AG04450 (cell line): ENCODE results near the gene SHMT2. TPM values are rescaled to one million over a fixed set of nuclear protein-coding genes. Genes with fewer than 3 reads are reported as not detected.
"Not testable (repeated sequence)": the region's sequence is repeated elsewhere in the genome, so short reads cannot be mapped to it uniquely, and the experiment has no call there.

Experiments
- CTCF ChIA-PET: fragments of 300-600, 350-600 bp; formaldehyde crosslinking; extraction: SDS; loops from one replicate; lab custom pipeline; 2022; ENCODE audit warnings: antibody characterized with exemption, inconsistent platforms; lab: Charles Lee
- POLR2A ChIA-PET: fragments of 350-600 bp; formaldehyde crosslinking; extraction: SDS; loops from one replicate; lab custom pipeline; 2021; ENCODE audit warnings: antibody characterized with exemption, inconsistent platforms; lab: Yijun Ruan, JAX
- DNase-seq: peaks from one replicate; pipeline ENCODE4 v3.0.0-alpha.2; 2011; ENCODE audit warnings: low read depth, low spot score
- H3K27ac ChIP-seq: one replicate; pipeline ENCODE4 v1.5.1; 2012; ENCODE audit warnings: low read depth, low read length, control low read depth
- H3K27me3 ChIP-seq: one replicate; pipeline ENCODE4 v1.6.0; 2012; ENCODE audit warnings: low read length; ENCODE audit not compliant: control insufficient read depth, insufficient read depth
- H3K4me3 ChIP-seq: 2 replicates; pipeline ENCODE4 v1.5.1; 2011; ENCODE audit warnings: mild to moderate bottlenecking, low read depth, low read length, control low read depth
- H3K9me3 ChIP-seq: 2 replicates; pipeline ENCODE4 v1.5.1; 2012; ENCODE audit warnings: low read length; ENCODE audit not compliant: control insufficient read depth, insufficient read depth
- polyA plus RNA-seq: library from polyadenylated mRNA; depleted of rRNA; stranded (reverse); fragments of >200 nt; gene quantifications from 2 replicates; pipeline ENCODE4 v1.2.3, GENCODE V29; 2011; rRNA removed
- small RNA-seq: library from RNA; depleted of rRNA; stranded (forward); fragments of <200 nt; gene quantifications from one replicate; pipeline ENCODE3, GENCODE V24; 2012; ENCODE audit warnings: low read depth; ENCODE audit not compliant: insufficient read length
- TF ChIP-seq, protein P1 (sequence below): IDR thresholded peaks from 2 replicates; pipeline ENCODE4 v1.5.1; 2011; ENCODE audit warnings: low read depth, low read length, control low read depth, inconsistent platforms

SHMT2 gene
- polyA plus RNA-seq, 1 experiment = 266 TPM

DNA sequence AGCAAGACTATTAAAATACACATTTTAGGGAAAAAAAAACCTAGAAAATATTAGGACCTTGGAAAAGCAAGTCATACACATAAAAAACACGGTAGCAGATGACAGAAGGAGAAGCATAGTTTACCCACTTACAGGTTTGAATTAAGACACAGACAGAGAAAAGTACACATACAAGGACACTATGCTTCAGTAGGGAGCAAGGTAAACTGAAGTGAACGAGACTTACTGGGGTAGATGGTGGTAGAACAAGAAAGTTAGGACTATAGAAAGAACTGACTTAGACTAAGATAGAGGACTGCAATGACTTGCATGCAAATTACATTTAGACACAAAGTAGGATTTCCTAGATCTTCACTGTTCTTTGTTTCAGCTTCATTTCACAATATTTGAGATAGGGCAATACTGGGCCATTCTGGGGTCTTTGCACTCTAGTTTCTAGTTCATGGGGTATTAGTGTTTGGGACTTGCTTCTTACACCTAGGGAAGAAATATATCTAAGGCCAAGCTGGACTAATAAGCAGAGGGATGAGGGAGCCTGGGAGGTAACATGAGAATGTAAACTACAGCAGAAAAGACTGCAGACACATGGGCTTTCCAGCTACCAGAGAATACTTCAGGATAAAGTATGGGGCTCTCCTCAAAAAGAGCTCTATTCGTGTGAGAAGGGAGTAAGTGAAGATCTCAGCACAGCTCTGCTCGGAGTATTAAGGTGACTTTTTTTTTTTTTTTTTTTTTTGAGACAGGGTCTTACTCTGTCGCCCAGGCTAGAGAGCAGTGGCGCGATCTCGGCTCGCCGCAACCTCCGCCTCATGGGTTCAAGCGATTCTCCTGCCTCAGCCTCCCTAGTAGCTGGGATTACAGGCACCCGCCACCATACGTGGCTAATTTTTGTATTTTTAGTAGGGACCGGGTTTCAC, 49.2 kb downstream of the SHMT2 start:
- no peaks in the 10 kb centered on the region for H3K27me3 ChIP-seq
- CTCF ChIA-PET = interaction anchor here (1.5 to 3.5 kb wide), 2 partner anchors 174 to 180 kb away, joined by 4 to 21 read pairs; no protein-coding TSS in a partner anchor
- TF ChIP-seq, protein P1, sequence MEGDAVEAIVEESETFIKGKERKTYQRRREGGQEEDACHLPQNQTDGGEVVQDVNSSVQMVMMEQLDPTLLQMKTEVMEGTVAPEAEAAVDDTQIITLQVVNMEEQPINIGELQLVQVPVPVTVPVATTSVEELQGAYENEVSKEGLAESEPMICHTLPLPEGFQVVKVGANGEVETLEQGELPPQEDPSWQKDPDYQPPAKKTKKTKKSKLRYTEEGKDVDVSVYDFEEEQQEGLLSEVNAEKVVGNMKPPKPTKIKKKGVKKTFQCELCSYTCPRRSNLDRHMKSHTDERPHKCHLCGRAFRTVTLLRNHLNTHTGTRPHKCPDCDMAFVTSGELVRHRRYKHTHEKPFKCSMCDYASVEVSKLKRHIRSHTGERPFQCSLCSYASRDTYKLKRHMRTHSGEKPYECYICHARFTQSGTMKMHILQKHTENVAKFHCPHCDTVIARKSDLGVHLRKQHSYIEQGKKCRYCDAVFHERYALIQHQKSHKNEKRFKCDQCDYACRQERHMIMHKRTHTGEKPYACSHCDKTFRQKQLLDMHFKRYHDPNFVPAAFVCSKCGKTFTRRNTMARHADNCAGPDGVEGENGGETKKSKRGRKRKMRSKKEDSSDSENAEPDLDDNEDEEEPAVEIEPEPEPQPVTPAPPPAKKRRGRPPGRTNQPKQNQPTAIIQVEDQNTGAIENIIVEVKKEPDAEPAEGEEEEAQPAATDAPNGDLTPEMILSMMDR = no peak
- no peak overlapping the region for H3K4me3 ChIP-seq
- POLR2A ChIA-PET = interaction anchor here (0.5 to 1.0 kb wide), 2 partner anchors 34 to 174 kb away, joined by 3 to 4 read pairs; no protein-coding TSS in a partner anchor
- DNase-seq = no peak
- H3K9me3 ChIP-seq = no peaks in the 10 kb centered on the region
- H3K27ac ChIP-seq = no peak overlapping the region

DNA sequence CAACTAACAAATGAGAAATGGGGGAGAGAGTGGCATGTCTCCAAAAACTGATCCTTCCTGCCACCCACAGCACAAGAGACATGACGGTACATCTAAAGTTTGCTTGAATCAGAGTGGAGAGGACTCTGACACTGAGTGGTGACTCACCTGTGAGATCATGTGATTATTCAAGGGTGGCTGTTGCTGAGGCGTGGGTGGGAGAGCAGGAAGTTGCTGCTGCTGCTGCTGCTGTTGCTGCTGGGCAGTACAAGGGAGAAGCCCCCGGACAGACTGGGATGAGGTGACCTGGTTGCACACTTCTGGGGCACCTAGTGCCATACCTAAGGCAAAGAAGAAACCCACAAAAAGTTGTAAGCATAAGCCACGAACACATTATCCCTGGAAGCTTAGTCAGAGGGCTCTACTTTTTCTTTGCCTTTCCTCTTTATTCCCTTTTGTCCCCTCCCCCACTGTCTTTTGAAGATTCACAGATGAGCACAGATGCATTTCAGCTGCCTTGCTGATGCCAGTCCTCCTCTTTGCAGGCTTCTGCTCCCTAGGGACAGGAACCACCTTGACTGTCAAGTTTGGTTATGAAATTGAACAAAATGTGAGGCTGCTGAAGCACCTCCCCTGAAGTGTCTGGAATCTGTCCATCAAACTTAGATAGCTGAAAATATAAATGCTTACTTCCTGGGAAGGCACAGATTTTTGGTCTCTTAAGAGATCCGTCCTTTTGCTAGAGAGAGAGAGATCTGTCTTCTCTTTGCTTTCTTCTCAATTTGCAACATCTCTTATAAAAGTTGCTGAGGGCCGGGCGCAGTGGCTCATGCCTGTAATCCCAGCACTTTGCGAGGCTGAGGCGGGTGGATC, 50.9 kb downstream of the SHMT2 start:
- Histone ChIP-seq H3K4me3 (peak overlapping the region; percentile 38), H3K27me3 (no peaks in the 10 kb centered on the region), H3K27ac (peak overlapping the region; percentile 74), H3K9me3 (no peaks in the 10 kb centered on the region)
- ChIA-PET CTCF (interaction anchor here (0.8 to 1.5 kb wide), 3 partner anchors 8 to 174 kb away, joined by 3 to 5 read pairs (median 3); partner anchors contain the start of gene INHBE), POLR2A (no interaction called here)
- peak; percentile 91 for DNase-seq
- TF ChIP-seq, protein P1 = no peak

DNA sequence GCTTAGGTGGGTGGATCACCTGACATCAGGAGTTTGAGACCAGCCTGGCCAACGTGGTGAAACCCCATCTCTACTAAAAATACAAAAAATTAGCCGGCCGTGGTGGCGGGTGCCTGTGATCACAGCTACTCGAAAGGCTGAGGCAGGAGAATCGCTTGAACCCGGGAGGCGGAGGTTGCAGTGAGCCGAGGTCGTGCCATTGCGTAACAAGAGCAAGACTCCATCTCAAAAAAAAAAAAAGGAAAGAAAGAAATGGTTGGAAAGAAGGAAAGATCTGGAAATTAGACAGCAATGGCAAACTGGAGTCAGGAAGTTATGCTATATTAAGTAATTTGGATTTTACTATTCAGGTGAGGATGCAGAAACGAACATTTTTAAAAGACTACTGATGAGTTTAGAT, 52.6 kb downstream of the SHMT2 start:
- H3K27me3 ChIP-seq, CTCF ChIA-PET, H3K9me3 ChIP-seq, H3K4me3 ChIP-seq, H3K27ac ChIP-seq, DNase-seq, POLR2A ChIA-PET: not testable (repeated sequence)

Small RNAs within 50 kb of the gene (small RNA-seq; reads per million reads assigned to genes)
- 4.8 reads per million, percentile 48 among the genes with 10 or more reads in this experiment for gene MIR1228

Other genes with a start within 250 kb of the SHMT2 start
- gene ZBTB39, start 223.2 kb upstream of the SHMT2 start, polyA plus RNA-seq = 5.8 and 6.4 TPM in 2 replicates
- 8.0 and 8.9 TPM in 2 replicates for gene TAC3, start 213.2 kb upstream of the SHMT2 start, polyA plus RNA-seq
- gene MYO1A, start 179.6 kb upstream of the SHMT2 start, polyA plus RNA-seq = not detected in 2 replicates
- gene NEMP1, start 150.9 kb upstream of the SHMT2 start, polyA plus RNA-seq = 8.3 and 11.9 TPM in 2 replicates
- 46.4 and 60.9 TPM in 2 replicates for gene NAB2, start 140.6 kb upstream of the SHMT2 start, polyA plus RNA-seq
- 79.5 and 94.2 TPM in 2 replicates for gene STAT6, start 118.3 kb upstream of the SHMT2 start, polyA plus RNA-seq
- gene LRP1, start 101.2 kb upstream of the SHMT2 start, polyA plus RNA-seq = 49.9 and 95.0 TPM in 2 replicates
- not detected in 2 replicates for gene LRP1-AS, start 82.1 kb upstream of the SHMT2 start, polyA plus RNA-seq
- gene NXPH4, start 12.9 kb upstream of the SHMT2 start, polyA plus RNA-seq = 0.79 and 1.0 TPM in 2 replicates
- gene STAC3, start 21.5 kb downstream of the SHMT2 start, polyA plus RNA-seq = 0.25 and 0.65 TPM in 2 replicates
- 19.3 and 20.0 TPM in 2 replicates for gene R3HDM2, start 201.3 kb downstream of the SHMT2 start, polyA plus RNA-seq
- gene INHBC, start 205.1 kb downstream of the SHMT2 start, polyA plus RNA-seq = not detected in 2 replicates
- gene INHBE, start 225.6 kb downstream of the SHMT2 start, polyA plus RNA-seq = 10.8 TPM in 2 replicates
- gene GLI1, start 230.1 kb downstream of the SHMT2 start, polyA plus RNA-seq = 8.3 and 9.7 TPM in 2 replicates